ENCODE results near the gene AQP9. TPM values are rescaled to one million over a fixed set of nuclear protein-coding genes. Genes with fewer than 3 reads are reported as not detected.
"Not testable (repeated sequence)": the region's sequence is repeated elsewhere in the genome, so short reads cannot be mapped to it uniquely, and the experiment has no call there.

AQP9 gene
- total and polyA plus RNA-seq, 8 donors: 0.06 to 137 (median 0.24) TPM; not detected in 1

DNA sequence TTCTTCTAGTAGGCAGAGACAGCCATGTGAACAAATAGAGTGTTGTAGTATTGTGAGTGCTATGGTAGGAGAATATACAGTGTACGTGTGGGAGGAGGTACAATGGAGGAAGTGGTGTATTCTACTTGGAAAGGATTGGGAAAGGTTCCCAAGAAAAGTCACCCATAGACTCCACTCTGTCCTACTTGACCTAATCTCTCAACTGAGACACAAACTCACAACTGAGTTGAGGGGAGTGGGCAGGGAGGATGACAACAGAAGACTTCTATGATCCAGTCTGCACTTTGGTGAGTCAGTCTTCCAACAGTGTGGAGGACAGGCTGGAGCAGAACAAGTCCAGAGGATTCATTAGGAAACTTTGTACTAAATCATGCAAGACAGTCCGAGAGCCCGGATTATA is 28.8 kb upstream of the AQP9 start:
- H3K36me3 ChIP-seq: no peaks in the 10 kb centered on the region
- peaks cover 0 to 34% of the 10 kb centered on the region in 2 donors for H3K27me3 ChIP-seq
- H3K27ac ChIP-seq: no peak overlapping the region
- intact Hi-C loops (cut with DNase I): no loop called here
- H3K4me1 ChIP-seq: no peaks in the 10 kb centered on the region
- TF ChIP-seq, protein P1, sequence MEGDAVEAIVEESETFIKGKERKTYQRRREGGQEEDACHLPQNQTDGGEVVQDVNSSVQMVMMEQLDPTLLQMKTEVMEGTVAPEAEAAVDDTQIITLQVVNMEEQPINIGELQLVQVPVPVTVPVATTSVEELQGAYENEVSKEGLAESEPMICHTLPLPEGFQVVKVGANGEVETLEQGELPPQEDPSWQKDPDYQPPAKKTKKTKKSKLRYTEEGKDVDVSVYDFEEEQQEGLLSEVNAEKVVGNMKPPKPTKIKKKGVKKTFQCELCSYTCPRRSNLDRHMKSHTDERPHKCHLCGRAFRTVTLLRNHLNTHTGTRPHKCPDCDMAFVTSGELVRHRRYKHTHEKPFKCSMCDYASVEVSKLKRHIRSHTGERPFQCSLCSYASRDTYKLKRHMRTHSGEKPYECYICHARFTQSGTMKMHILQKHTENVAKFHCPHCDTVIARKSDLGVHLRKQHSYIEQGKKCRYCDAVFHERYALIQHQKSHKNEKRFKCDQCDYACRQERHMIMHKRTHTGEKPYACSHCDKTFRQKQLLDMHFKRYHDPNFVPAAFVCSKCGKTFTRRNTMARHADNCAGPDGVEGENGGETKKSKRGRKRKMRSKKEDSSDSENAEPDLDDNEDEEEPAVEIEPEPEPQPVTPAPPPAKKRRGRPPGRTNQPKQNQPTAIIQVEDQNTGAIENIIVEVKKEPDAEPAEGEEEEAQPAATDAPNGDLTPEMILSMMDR (IDR thresholded peaks at IDR 0.05): no peak
- no peaks in the 10 kb centered on the region for H3K9me3 ChIP-seq
- no peak overlapping the region for H3K4me3 ChIP-seq
- no peak for DNase-seq
- peak; percentile 66 for ATAC-seq

DNA sequence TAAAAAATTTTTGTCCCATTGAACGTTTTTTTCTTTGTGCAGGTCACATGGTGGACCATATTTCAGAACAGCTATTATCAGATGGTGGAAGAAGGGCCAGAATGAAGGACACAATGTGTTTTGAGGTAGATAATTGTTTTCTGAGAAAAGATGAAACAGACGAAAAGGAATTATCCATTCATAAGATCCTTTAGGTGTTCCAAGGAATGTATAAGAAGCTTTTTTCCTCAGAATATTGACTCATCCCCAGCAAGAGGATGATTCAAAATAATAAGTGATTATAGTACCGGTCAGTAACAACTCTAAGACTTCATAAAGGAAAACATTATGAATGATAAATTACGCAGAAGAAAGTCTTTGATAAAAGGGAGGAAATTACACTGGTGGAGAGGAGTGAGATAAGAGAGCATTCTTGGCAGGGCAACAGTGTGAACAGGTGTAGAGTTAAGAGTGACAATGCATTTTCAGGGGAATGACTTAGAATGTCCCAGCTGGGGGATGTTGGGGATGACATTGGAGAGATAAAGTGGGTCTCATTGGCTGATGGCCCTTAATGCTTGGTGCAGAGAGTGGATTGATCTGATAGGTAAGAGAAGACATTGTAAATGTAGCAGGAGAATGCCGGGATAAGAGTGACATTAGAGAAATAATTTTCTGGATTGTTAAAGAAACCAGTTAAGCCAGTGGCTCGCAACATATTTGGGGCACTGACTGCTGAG is 27.0 kb upstream of the AQP9 start:
- Histone ChIP-seq H3K4me3 (no peak overlapping the region), H3K4me1 (no peaks in the 10 kb centered on the region), H3K27me3 (peaks cover 0 to 28% of the 10 kb centered on the region in 2 donors), H3K9me3 (no peaks in the 10 kb centered on the region), H3K27ac (no peak overlapping the region), H3K36me3 (no peaks in the 10 kb centered on the region)
- intact Hi-C loops (cut with DNase I): no loop called here
- DNase-seq: no peak
- TF ChIP-seq, protein P1 (IDR thresholded peaks at IDR 0.05): no peak
- ATAC-seq: no peak

DNA sequence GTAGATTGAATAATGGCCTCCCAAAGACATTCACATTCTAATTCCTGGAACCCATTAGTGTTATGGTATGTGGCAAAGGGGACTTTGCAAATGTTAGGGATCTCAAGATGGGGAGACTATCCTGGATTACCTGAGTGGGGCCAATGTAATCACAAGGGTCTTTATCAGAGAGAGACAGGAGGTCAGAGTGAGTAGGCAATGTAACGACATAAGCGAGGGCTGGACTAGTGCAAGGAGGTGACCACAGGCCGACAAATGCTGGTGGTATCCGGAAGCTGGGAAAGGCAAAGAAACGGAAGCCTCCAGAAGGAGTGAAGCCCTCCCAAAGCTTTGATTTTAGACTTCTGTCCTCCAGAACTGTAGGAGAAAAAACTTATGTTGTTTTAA is 26.5 kb upstream of the AQP9 start:
- intact Hi-C loops (cut with DNase I): no loop called here
- Histone ChIP-seq H3K36me3 (no peaks in the 10 kb centered on the region), H3K4me3 (no peak overlapping the region)

DNA sequence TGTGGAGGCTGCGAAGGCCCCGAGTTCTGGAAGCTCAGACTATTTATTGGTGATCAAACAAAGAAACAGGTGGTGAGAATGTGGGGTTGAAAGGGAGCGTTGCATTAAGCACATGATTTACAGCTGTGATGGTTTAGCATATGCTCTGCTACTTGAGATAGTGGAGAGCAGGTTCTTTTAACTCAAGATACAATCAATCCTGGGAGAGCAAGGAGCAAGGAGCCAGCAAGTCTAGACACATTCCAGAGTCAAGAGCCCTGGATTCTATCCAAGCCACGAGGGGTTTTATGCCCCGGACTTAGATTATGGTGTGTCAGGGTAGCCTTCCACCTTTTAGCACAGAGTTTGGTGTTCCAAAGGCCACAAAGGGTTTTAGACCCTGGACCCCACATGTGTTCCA is 24.8 kb upstream of the AQP9 start:
- H3K4me1 ChIP-seq; ATAC-seq; H3K36me3 ChIP-seq; H3K9me3 ChIP-seq; H3K27ac ChIP-seq; H3K4me3 ChIP-seq; DNase-seq; intact Hi-C loops (cut with DNase I): not testable (repeated sequence)
- H3K27me3 ChIP-seq: peaks cover 0 to 19% of the 10 kb centered on the region in 2 donors

More for the DNA sequence above, 26.5 kb upstream of the AQP9 start:
- TF ChIP-seq, protein P1 (IDR thresholded peaks at IDR 0.05): no peak
- peaks cover 0 to 28% of the 10 kb centered on the region in 2 donors for H3K27me3 ChIP-seq
- DNase-seq: no peak
- no peak overlapping the region for H3K27ac ChIP-seq
- no peaks in the 10 kb centered on the region for H3K4me1 ChIP-seq
- ATAC-seq: no peak
- H3K9me3 ChIP-seq: no peaks in the 10 kb centered on the region

DNA sequence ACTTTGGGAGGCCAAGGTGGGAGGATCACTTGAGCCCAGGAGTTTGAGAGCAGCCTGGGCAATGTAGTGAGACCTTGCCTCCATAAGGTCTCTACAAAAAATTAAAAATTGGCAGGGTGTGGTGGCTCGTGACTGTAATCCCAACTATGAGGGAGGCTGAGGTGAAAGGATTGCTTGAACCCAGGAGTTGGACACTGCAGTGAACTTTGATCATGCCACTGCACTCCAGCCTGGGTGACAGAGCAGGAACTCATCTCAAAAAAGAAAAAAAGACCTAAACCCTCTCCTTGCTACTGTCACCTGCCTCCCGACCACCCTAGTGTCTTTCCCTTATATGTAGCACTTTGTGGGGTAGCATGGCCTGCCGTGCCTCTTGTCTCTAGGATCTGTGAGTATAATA is 23.8 kb upstream of the AQP9 start:
- intact Hi-C loops (cut with DNase I): no loop called here
- no peak for ATAC-seq
- H3K9me3 ChIP-seq: no peaks in the 10 kb centered on the region
- H3K4me3 ChIP-seq: no peak overlapping the region
- H3K27me3 ChIP-seq: peaks cover 0 to 13% of the 10 kb centered on the region in 2 donors
- H3K27ac ChIP-seq: no peak overlapping the region
- no peak for DNase-seq
- TF ChIP-seq, protein P1 (IDR thresholded peaks at IDR 0.05): no peak
- H3K36me3 ChIP-seq: no peaks in the 10 kb centered on the region
- H3K4me1 ChIP-seq: no peaks in the 10 kb centered on the region

DNA sequence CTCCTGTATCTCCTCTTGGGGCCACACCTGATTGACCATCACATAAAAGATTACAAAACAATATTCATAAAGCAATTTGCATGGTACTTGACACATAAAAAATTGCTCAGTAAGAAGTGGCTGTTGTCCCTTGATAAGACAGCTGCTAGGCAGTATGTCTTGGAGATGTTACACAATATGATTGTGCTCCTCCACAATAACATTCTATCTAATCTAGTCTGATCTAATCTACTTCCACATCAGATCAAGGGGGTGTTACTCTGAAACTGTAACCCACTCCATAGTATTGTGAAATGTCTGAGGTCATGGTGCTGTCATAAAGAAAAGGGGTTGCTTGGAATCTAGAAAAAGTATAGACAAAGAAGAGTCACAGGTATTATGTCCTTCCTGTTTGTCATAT is 23.4 kb upstream of the AQP9 start:
- no peaks in the 10 kb centered on the region for H3K9me3 ChIP-seq
- TF ChIP-seq, protein P1 (IDR thresholded peaks at IDR 0.05): no peak
- no peak overlapping the region for H3K4me3 ChIP-seq
- H3K36me3 ChIP-seq: no peaks in the 10 kb centered on the region
- intact Hi-C loops (cut with DNase I): no loop called here
- no peak overlapping the region for H3K27ac ChIP-seq
- no peak for DNase-seq
- peaks cover 0 to 8% of the 10 kb centered on the region in 2 donors for H3K27me3 ChIP-seq
- no peak for ATAC-seq
- no peaks in the 10 kb centered on the region for H3K4me1 ChIP-seq

Data from left lung (tissue), 10 donors.